Large intestine (tissue), 3 donors: ENCODE results near the gene AGBL5. TPM values are rescaled to one million over a fixed set of nuclear protein-coding genes. Genes with fewer than 3 reads are reported as not detected.

Experiments used
- DNase-seq, 2 donors: peaks; one replicate each; pipeline versions ENCODE4 v3.0.0 to v3.0.0-alpha.2; 2013
- H3K27ac ChIP-seq: one replicate; pipeline ENCODE4 v1.5.1; 2013; ENCODE audit warnings: low read length
- H3K27me3 ChIP-seq: 2 replicates; pipeline ENCODE4 v1.6.1; 2013; ENCODE audit warnings: low read length; ENCODE audit not compliant: control insufficient read depth, insufficient read depth
- H3K36me3 ChIP-seq: 2 replicates; pipeline ENCODE4 v1.6.1; 2013; ENCODE audit warnings: low read length; ENCODE audit not compliant: control insufficient read depth, insufficient read depth
- H3K4me1 ChIP-seq: one replicate; pipeline ENCODE4 v1.6.1; 2013; ENCODE audit warnings: low read length; ENCODE audit not compliant: control insufficient read depth, insufficient read depth
- H3K4me3 ChIP-seq: one replicate; pipeline ENCODE4 v1.5.1; 2013; ENCODE audit warnings: low read length
- H3K9me3 ChIP-seq: one replicate; pipeline ENCODE4 v1.6.1; 2013; ENCODE audit warnings: mild to moderate bottlenecking, low read depth, low read length, moderate library complexity; ENCODE audit not compliant: control insufficient read depth
- WGBS: methylation state at CpG from one replicate; pipeline ENCODE4 v1.1.5; 2013; ENCODE audit warnings: low lambda C conversion rate; ENCODE audit not compliant: insufficient coverage; 5-methylcytosine and 5-hydroxymethylcytosine counted together
- polyA plus RNA-seq: library from polyadenylated mRNA; unstranded; fragments of 120-200 nt; gene quantifications from one replicate; pipeline ENCODE4 v1.2.1, GENCODE V29; 2013

AGBL5 gene
- polyA plus RNA-seq, 1 donor, result 28.3 TPM

GRCh38 chr2:27091746-27092695 is 40.6 kb downstream of the AGBL5 start:
- no peak for DNase-seq
- H3K27ac ChIP-seq, result peak overlapping the region; percentile 88

GRCh38 chr2:27092696-27093429 is 41.4 kb downstream of the AGBL5 start:
- Histone ChIP-seq H3K27ac (peak overlapping the region; percentile 88), H3K36me3 (peaks cover 39% of the 10 kb centered on the region), H3K4me1 (peaks cover 73% of the 10 kb centered on the region), H3K27me3 (no peaks in the 10 kb centered on the region), H3K9me3 (no peaks in the 10 kb centered on the region), H3K4me3 (no peak overlapping the region)
- DNase-seq, result peak; percentile 92 to 98
- WGBS, result no CpG with 5 or more reads among the region's 10 CpGs

More at GRCh38 chr2:27091746-27092695, 40.6 kb downstream of the AGBL5 start:
- Histone ChIP-seq H3K9me3 (no peaks in the 10 kb centered on the region), H3K27me3 (no peaks in the 10 kb centered on the region), H3K36me3 (peaks cover 32% of the 10 kb centered on the region), H3K4me1 (peaks cover 73% of the 10 kb centered on the region), H3K4me3 (no peak overlapping the region)
- WGBS, result no CpG with 5 or more reads among the region's 25 CpGs

GRCh38 chr2:27093430-27094352 is 42.2 kb downstream of the AGBL5 start:
- Histone ChIP-seq H3K36me3 (peaks cover 43% of the 10 kb centered on the region), H3K27me3 (no peaks in the 10 kb centered on the region), H3K9me3 (no peaks in the 10 kb centered on the region), H3K27ac (peak overlapping the region; percentile 88), H3K4me1 (peaks cover 72% of the 10 kb centered on the region), H3K4me3 (peak overlapping the region; percentile 4)
- no CpG with 5 or more reads among the region's 6 CpGs for WGBS
- DNase-seq, result peak; percentile 76 to 87

GRCh38 chr2:27094353-27094984 is 43.0 kb downstream of the AGBL5 start:
- Histone ChIP-seq H3K27me3 (no peaks in the 10 kb centered on the region), H3K36me3 (peaks cover 46% of the 10 kb centered on the region), H3K27ac (peak overlapping the region; percentile 88), H3K4me1 (peaks cover 66% of the 10 kb centered on the region), H3K9me3 (no peaks in the 10 kb centered on the region), H3K4me3 (no peak overlapping the region)
- no peak for DNase-seq
- WGBS, result 83% methylated on average over 1 of the region's 24 CpGs

GRCh38 chr2:27095427-27095744 is 43.9 kb downstream of the AGBL5 start:
- Histone ChIP-seq H3K27ac (peak overlapping the region; percentile 88), H3K4me3 (no peak overlapping the region)
- WGBS, result no CpG with 5 or more reads among the region's 2 CpGs

GRCh38 chr2:27095745-27096651 is 44.5 kb downstream of the AGBL5 start:
- peak; percentile 81 to 86 for DNase-seq
- Histone ChIP-seq H3K4me1 (peaks cover 59% of the 10 kb centered on the region), H3K27ac (peak overlapping the region; percentile 88), H3K9me3 (no peaks in the 10 kb centered on the region), H3K27me3 (no peaks in the 10 kb centered on the region), H3K36me3 (peaks cover 60% of the 10 kb centered on the region), H3K4me3 (peak overlapping the region; percentile 27)
- no CpG with 5 or more reads among the region's 18 CpGs for WGBS

More at GRCh38 chr2:27095427-27095744, 43.9 kb downstream of the AGBL5 start:
- no peak for DNase-seq
- H3K27me3 ChIP-seq, result no peaks in the 10 kb centered on the region
- no peaks in the 10 kb centered on the region for H3K9me3 ChIP-seq
- peaks cover 55% of the 10 kb centered on the region for H3K36me3 ChIP-seq
- peaks cover 64% of the 10 kb centered on the region for H3K4me1 ChIP-seq

GRCh38 chr2:27096748-27097297 is 45.4 kb downstream of the AGBL5 start:
- no peak for DNase-seq
- Histone ChIP-seq H3K27ac (no peak overlapping the region), H3K27me3 (no peaks in the 10 kb centered on the region)

GRCh38 chr2:27097341-27097740 is 45.9 kb downstream of the AGBL5 start:
- peaks cover 52% of the 10 kb centered on the region for H3K36me3 ChIP-seq
- H3K4me3 ChIP-seq, result no peak overlapping the region
- no CpG with 5 or more reads among the region's 14 CpGs for WGBS
- DNase-seq, result no peak
- peaks cover 45% of the 10 kb centered on the region for H3K4me1 ChIP-seq
- H3K9me3 ChIP-seq, result no peaks in the 10 kb centered on the region
- H3K27me3 ChIP-seq, result no peaks in the 10 kb centered on the region
- no peak overlapping the region for H3K27ac ChIP-seq

More at GRCh38 chr2:27096748-27097297, 45.4 kb downstream of the AGBL5 start:
- no peaks in the 10 kb centered on the region for H3K9me3 ChIP-seq
- H3K36me3 ChIP-seq, result peaks cover 56% of the 10 kb centered on the region
- no CpG with 5 or more reads among the region's 3 CpGs for WGBS
- H3K4me3 ChIP-seq, result no peak overlapping the region
- H3K4me1 ChIP-seq, result peaks cover 50% of the 10 kb centered on the region
